Testis (tissue), 3 donors: ENCODE data around the gene CERK. TPM values are rescaled to one million over a fixed set of nuclear protein-coding genes. Genes with fewer than 3 reads are reported as not detected.

Experiments used
- DNase-seq: peaks from one replicate; pipeline ENCODE4 v3.0.0-alpha.2; 2019
- H3K27ac ChIP-seq, 2 donors: fragments of 200-600 bp; sonication (generic); one replicate each; pipeline ENCODE4 v1.5.1; 2019
- H3K27me3 ChIP-seq: fragments of 200-600 bp; sonication (generic); one replicate; pipeline ENCODE4 v1.5.1; 2019
- H3K36me3 ChIP-seq: fragments of 200-600 bp; sonication (generic); one replicate; pipeline ENCODE4 v1.5.1; 2017; ENCODE audit warnings: low read depth; ENCODE audit errors: missing control alignments
- H3K4me1 ChIP-seq: fragments of 200-600 bp; sonication (generic); one replicate; pipeline ENCODE4 v1.5.1; 2019
- H3K4me3 ChIP-seq, 2 donors: fragments of 200-600 bp; sonication (generic); one replicate each; pipeline ENCODE4 v1.5.1; 2017 to 2019
- H3K9me3 ChIP-seq: fragments of 200-600 bp; sonication (generic); one replicate; pipeline ENCODE4 v1.5.1; 2017
- POLR2A ChIP-seq: fragments of 450-650 bp; IDR thresholded peaks from one replicate; pipeline ENCODE4 v1.6.1; 2017; ENCODE audit warnings: antibody characterized with exemption, mild to moderate bottlenecking, moderate library complexity
- WGBS, 2 donors: methylation state at CpG; one replicate each; pipeline ENCODE4 v1.1.5; 2018; 5-methylcytosine and 5-hydroxymethylcytosine counted together
- intact Hi-C: fragments of 100-400 bp; cut with DNase I; formaldehyde crosslinking; loops from one replicate; pipeline ENCODE4 v1.15.1; 2023; ENCODE audit warnings: low total_unique reads
- polyA plus RNA-seq: library from polyadenylated mRNA; stranded (reverse); fragments of 350-450 nt; fragmentation: Illumina TruSeq; extraction: RNeasy Lipid Tissue Mini Kit (QIAGEN cat#74804); gene quantifications from one replicate; pipeline ENCODE4 v1.2.3, GENCODE V29; 2014; ENCODE audit warnings: low read depth, low replicate concordance; ENCODE audit not compliant: insufficient read depth
- total RNA-seq, 2 donors: library from RNA; depleted of rRNA; stranded (reverse); fragments of >200 nt; gene quantifications; one replicate each; pipeline ENCODE4 v1.2.3, GENCODE V29; 2016
- TF ChIP-seq, protein P1 (sequence below), 3 experiments: fragments of 450-650 bp in 2 of 3; fragments of 200-600 bp in 1 of 3; sonication (generic) in 1 of 3; IDR thresholded peaks; one replicate each; pipeline ENCODE4 v1.5.1; 2016 to 2019; ENCODE audit warnings: antibody characterized with exemption in 3 of 3, mild to moderate bottlenecking in 2 of 3, moderate library complexity in 1 of 3

Gene CERK
- total and polyA plus RNA-seq, 3 donors from 2014 or later: 14.0 to 21.3 (median 17.0) TPM

- H3K27ac ChIP-seq: no peak overlapping the region
- WGBS, 2 donors: 87 to 88% methylated on average over 3 to 11 of the region's 11 CpGs
- intact Hi-C loops: no loop called here
- no peaks in the 10 kb centered on the region for H3K36me3 ChIP-seq
- H3K9me3 ChIP-seq: no peaks in the 10 kb centered on the region
- no peak overlapping the region for H3K4me3 ChIP-seq
- no peak for TF ChIP-seq POLR2A
- TF ChIP-seq, protein P1, sequence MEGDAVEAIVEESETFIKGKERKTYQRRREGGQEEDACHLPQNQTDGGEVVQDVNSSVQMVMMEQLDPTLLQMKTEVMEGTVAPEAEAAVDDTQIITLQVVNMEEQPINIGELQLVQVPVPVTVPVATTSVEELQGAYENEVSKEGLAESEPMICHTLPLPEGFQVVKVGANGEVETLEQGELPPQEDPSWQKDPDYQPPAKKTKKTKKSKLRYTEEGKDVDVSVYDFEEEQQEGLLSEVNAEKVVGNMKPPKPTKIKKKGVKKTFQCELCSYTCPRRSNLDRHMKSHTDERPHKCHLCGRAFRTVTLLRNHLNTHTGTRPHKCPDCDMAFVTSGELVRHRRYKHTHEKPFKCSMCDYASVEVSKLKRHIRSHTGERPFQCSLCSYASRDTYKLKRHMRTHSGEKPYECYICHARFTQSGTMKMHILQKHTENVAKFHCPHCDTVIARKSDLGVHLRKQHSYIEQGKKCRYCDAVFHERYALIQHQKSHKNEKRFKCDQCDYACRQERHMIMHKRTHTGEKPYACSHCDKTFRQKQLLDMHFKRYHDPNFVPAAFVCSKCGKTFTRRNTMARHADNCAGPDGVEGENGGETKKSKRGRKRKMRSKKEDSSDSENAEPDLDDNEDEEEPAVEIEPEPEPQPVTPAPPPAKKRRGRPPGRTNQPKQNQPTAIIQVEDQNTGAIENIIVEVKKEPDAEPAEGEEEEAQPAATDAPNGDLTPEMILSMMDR (IDR thresholded peaks at IDR 0.05): no peak
- no peaks in the 10 kb centered on the region for H3K27me3 ChIP-seq
- DNase-seq: no peak
- H3K4me1 ChIP-seq: no peaks in the 10 kb centered on the region
Measured at GRCh38 chr22:46696229-46696518, 41.9 kb downstream of the CERK start.

DNA sequence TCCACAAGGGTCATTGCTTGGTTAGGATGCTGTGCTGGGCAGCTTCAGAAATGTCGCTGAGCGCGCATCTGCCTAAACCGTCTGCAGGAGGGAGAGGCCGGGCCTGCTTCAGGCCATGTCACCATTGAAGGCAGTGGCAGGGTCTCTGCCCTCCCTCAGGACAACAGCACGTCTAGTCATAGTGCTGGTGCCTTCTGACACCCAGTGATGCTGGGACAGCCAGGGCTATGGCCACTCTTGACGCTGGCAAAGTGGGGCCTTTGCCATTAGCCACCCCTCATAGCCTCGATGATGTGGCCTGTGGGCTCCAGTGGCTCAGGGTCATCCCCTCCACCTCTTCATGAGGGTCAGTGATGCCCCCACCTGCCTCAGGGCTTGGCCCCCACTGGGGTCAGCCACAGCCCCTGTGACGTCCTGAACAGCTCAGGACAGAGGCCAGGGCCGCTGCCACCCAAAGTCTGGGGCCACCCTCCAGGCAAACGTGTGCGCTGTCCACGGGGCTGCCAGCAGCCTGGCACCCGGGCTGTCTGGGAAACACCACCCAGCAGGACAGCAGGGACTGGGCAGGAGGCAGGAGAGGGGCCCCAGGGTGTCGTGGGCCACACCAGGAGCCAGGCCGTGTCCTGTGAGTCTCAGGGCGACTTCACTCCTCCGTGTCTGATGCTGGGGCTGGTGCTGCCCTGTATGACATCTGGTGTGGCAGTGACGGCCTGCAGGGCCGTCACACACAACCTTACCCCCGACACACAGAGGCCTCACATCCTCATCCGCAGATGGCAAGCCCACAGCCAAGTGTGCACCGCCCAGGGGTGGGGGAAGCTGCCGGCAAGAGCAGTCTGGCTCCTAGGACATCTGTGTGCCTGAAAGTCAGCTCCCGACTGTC lies 42.5 kb downstream of the CERK start:
- WGBS, 2 donors: 89 to 97% methylated on average over 7 to 25 of the region's 25 CpGs
- Histone ChIP-seq H3K27ac (no peak overlapping the region), H3K4me3 (no peak overlapping the region), H3K9me3 (no peaks in the 10 kb centered on the region), H3K4me1 (no peaks in the 10 kb centered on the region), H3K36me3 (no peaks in the 10 kb centered on the region), H3K27me3 (no peaks in the 10 kb centered on the region)
- TF ChIP-seq, protein P1 (IDR thresholded peaks at IDR 0.05): no peak
- TF ChIP-seq POLR2A: no peak
- no peak for DNase-seq
- intact Hi-C loops: no loop called here

DNA sequence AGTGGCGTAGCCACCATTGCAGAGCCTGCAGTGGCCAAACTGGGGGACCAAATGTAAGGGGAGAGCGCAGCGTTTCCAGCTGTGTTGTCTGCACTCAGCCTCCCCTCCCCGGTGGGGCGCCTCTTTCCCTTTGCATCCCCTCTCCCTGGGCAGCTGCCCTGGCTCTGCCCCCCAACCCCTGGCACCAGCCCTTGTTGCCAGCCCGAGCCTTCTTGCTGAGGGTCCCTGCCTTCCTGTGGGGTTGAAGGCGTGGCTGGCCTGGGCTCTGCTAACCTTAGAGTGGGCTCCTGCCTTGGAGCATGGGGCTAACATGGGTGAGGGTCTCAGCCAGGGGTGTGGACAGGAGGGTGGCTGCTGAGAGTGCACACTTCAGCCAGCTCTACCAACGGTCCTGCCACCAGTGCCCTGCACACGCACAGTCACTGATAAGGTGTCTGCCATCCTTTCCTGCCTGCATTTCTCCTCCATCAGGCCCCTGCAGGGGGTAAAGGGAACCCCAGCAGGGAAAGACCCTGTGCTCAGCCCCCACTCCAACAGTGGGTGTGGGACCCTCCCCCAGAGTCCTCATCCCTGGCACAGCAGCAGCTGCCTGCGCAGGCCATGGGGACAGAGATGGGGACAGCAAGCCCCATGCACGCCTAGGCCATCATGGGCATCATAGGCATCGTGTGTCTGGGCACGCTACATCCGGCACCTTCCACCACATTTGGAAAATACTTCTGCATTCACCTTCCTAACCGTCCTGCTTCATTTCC lies 43.5 kb downstream of the CERK start:
- intact Hi-C loops: no loop called here
- H3K4me3 ChIP-seq: no peak overlapping the region
- H3K27ac ChIP-seq: no peak overlapping the region
- WGBS, 2 donors: 92 to 95% methylated on average over 13 to 15 of the region's 15 CpGs
- no peaks in the 10 kb centered on the region for H3K4me1 ChIP-seq
- H3K9me3 ChIP-seq: no peaks in the 10 kb centered on the region
- DNase-seq: no peak
- TF ChIP-seq, protein P1 (IDR thresholded peaks at IDR 0.05): no peak
- TF ChIP-seq POLR2A: no peak
- H3K36me3 ChIP-seq: no peaks in the 10 kb centered on the region
- no peaks in the 10 kb centered on the region for H3K27me3 ChIP-seq

DNA sequence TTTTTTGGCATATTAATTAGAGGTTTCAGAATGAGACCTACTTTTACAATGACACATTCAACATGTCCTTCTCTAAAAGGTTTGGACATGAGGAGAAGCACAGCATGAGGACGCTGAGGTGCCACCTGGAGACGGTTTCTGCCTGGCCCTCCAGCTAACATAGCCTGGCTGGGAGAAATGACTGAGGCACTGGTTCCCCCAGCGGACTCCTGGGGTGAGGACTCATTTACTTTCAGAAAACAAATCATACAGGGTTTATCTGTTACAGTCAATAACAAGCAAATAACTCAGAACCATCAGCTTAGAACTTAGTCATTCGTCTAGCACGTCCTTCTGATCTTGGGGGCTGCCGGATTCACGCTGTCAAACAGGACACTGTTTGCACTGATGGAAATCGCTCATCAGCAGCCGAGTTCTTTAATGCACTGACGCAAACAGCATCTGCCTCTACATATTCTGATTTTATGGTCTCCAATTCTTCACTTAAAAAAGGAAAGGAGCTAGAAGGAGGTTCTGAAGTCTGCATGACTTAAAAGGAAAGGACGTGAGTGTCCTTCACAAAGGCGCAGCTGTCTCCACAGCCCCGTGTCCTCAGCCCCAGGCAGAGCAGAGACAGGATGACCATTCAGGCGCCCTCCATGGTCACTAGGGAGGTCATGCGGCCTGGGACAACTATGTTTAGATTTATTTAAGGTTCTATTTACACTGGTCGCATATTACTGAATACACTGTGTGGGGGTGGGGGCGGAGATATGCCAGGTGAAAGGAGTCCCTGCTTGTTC lies 44.2 kb downstream of the CERK start:
- no peak for DNase-seq
- Histone ChIP-seq H3K36me3 (no peaks in the 10 kb centered on the region), H3K27me3 (no peaks in the 10 kb centered on the region), H3K4me1 (no peaks in the 10 kb centered on the region), H3K27ac (no peak overlapping the region), H3K9me3 (no peaks in the 10 kb centered on the region), H3K4me3 (no peak overlapping the region)
- no peak for TF ChIP-seq POLR2A
- TF ChIP-seq, protein P1 (IDR thresholded peaks at IDR 0.05): no peak
- 90 to 91% methylated on average over 17 of the region's 17 CpGs for WGBS, 2 donors
- intact Hi-C loops: no loop called here
